HT1080 (cell line): ENCODE results near the gene SCTR. TPM values are rescaled to one million over a fixed set of nuclear protein-coding genes. Genes with fewer than 3 reads are reported as not detected.

ENCODE experiments used
- DNase-seq: peaks from one replicate; pipeline ENCODE4 v3.0.0-alpha.2; 2015; ENCODE audit warnings: low read depth
- total RNA-seq: library from RNA; depleted of rRNA; stranded (reverse); fragments of >200 nt; shearing (Covaris generic); gene quantifications from 2 replicates; pipeline ENCODE4 v1.2.3, GENCODE V29; 2014

SCTR gene
- total RNA-seq, 1 experiment from 2014 or later = not detected

DNA sequence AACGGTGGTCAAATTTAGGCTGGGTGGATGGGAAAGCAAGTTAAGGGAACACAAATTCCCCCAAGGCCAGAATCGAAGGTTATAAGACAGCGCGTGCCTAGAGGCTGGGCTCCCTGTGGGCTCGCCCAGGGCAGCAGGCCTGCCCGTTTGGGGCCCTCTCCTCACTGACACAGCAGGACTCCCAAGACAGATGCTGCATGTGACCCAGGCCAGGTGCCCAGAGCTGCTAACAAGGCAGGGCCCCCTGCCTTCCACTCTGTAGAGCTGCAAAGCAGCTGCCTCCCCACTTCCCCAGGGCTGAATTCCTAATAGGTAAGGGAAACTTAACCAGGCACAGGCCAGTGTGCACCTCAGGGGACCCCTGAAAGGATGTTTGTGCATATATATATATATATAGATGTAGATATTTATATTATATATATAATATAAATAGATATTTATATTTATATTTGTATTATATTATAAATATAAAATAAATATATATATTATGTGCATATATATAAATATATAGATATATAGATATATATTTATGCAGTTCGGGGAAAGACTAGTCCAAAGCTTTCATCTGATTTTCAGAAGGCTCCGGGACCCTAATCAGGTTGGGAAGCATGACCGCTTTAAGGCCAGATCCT lies 48.9 kb downstream of the SCTR start:
- DNase-seq = no peak

DNA sequence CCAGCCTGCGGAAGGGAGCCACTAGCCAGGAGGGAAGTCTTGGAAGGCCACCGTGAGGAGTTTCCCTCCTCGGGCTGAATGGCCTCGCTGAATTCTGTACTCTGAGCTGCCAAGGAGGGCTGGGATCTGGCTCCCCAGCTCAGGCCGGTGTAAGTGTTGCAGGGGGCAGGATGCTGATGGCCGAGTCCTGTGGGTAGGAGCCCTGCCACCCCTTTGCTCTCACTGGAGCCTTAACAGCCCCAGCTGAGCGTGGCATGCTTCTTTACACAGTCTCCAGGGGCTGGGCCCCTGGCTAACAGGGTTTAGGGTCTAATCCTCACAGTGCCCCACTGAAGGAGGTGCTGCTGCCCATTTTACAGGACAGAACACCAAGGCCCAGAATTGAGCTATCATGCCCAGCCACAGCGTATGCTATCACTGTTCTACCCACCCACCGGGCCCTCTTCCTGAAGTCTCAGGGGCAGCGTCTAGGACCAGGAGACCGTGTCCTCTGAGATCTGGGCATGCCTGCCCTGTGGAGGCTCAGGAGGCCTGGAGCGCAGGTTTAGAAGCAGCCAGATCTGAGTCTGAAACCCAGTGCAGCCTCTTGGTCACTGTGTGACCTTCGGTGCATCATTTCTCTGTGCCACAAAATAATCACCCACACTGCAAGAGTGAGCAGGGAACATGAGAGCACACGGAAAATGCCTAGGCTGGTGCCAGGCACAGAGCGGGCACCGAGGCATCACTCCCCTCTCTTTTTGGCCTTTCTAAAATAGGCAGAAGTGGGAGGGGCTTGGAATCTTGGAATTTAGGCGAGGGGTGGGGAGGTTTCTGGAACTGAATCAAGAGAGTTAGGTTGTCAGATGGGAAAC lies 49.7 kb downstream of the SCTR start:
- no peak for DNase-seq

DNA sequence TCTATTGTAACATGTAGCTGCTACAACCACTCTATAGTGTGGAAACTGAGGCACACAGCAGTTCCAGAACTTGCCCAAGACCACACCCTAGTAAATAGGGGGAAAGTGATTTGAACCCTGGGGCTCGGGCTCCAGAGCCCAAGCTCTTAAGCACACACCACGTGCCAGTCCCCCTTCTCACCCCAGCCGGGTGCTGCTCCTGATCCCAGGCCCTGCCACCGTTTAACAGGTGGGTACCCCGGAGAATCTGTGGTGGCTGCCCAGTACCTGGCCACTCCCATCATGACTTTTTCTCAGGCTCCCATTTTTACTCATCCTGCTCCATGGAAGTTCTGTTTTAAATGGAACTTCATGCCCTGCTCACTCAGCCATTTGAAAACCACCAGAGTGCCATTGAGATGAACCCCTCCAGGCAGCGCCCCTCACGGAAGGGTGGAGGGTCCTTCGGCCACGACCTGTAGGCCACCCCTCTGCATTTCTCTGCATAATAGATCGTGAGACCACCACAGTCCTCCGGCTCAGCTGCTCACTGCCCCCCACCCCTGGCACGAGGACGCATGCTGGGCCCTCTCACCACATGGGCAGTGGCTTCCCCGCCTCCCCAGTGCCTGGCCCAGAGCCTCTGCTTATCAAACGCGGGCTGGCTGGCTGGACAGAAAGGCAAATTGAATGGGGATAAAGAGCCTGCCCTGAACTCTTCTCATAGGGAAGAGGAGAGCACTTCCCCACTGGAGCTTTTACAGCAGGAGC lies 50.5 kb downstream of the SCTR start:
- DNase-seq = no peak

DNA sequence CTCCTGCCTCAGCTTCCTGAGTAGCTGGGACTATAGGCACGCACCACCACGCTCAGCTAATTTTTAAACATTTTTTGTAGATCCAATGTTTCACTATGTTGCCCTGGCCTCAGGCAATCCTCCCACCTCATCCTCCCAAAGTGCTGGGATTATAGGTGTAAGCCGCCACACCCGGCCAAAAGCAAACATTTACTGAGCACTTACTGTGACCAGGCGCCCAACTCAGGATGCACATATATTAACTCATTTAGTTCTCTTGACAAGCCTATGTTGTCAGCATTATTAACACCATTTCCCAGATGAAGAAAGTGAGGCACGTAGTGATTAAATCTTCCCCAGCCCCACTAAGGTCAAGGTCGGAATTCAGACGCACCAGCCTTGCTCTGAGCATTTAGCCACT lies 51.5 kb downstream of the SCTR start:
- no peak for DNase-seq

DNA sequence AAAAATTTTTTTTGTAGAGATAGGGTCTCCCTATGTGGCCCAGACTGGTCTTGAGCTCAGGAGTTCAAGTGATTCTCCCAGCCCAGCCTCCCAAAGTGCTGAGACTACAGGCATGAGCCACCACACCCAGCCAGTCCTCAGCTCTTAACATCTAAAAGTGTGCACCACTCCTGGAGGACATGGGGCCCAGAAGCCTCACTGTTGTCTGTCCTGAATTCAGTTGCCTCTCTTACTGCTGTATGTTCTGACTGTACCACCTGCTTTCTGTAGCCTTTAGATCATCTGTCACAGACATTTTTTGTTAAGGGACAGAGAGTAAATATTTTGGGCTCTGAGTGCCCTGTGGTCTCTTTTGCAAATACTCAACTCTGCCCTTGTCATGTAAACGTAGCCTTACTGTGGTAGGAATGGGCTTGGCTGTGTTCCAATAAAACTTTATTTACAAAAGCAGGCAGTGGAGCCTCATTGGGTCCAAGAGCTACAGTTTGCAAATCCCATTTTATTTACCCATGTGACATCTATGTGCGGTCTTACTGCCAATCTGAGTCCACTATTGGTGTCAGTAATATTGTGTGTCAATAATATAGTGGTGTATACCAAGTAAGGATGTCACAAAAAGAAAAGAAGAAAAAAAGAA lies 54.5 kb downstream of the SCTR start:
- no peak for DNase-seq

DNA sequence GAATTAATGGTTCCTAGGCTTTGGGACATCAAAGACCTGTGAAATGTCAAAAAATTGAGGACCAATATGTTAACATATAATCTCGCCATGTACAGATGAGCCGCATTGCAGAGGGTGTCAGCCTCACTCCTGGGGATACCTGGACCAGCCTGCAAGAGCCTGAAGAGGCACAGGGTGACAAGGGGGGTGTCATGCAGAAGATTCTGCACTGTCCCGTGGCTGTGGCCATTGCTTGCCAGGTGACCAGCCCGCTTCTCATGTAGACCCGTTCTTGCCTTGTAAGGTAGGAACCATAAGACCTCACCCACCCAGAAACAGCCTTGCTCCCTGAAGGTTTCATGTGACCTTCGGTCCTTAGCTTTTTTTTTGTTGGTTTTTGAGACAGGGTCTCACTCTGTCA lies 55.2 kb downstream of the SCTR start:
- no peak for DNase-seq

DNA sequence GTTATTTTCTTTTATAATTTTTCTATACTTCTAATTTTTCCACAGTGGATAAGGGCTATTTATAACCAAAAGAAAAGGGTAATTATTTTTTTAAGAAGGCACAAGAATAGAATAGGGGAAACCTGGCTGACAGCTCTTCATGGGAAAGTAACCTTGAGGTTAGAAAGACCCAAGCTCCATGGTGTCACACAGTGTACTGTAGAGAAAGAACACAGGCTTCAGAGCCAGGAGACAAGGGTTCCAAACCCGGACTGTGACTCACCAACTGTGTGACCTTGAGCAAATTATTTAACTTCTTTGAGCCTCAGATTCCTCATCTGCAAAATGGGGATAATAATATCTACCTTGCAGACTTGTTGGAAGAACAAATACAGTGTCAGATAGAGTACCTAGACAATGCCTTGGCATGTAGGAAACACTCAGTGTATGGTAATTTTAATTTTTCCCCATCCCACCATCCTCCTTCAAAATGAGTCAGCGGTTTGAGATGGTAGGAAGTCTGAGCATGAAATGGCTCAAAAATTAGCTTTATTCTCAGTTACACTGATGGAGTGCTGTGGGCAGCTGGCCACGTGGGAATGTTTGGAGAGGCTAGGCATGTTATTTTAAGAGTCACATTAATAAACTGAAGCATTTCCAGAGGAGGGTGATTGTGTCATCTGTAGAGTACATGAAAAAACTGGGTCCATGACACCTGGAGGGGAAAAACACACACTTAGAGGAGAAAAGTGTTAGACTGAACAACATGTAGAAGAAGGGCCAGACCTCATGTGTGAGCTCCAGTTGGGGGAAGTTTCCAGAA lies 55.9 kb downstream of the SCTR start:
- peak; percentile 18 for DNase-seq

DNA sequence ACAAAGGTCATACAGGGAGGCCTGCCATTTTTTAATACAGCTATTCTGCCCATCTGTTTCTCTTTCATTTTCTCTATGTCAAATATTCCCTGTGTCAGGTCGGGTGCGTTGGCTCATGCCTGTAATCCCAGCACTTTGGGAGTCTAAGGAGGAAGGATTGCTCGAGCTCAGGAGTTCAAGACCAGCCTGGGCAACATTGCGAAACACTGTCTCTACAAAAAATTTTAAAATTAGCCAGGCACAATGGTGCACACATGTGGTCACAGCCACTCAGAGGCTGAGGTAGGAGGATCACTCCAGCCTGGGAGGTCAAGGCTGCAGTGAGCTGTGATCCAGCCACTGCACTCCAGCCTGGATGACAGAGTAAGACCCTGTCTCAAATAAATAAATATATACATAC lies 57.9 kb downstream of the SCTR start:
- DNase-seq = no peak

DNA sequence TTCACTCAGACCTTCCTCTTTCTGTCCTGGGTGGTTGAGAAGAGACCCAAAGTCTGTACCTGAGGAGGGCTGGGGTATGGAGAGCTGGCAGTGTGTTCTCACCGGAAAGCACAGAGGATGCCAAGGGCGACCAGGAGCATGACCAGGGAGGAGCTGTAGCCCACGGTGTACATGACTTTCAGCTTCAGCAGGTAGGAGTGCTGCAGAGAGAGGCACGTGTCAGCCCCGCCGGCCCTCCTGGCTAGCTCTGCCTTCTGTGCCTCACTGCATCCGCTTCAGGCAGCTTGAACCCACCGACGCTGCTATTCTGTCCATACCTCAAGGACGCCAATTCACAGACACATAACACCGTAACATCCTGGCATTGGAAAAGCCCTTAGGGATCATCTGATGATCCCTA lies 58.6 kb downstream of the SCTR start:
- no peak for DNase-seq

DNA sequence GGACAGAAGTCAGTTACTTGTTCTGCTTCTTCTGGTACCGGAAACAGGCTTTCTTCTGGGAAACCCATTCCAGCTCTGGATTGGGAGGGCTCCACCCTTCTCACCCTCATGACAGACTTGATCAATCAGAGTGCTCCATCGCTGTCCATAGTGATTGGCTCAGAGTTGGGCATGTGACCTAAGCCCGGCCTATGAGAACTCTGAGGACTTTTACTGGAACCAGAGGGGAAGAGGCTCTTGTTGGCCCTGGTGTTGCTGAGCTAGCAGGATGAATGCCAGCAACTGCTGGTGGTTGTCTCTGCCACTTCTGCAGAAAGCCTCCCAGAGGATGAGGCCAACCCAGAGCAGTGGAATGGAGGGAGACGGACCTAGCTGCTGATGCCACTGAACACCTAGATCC lies 59.3 kb downstream of the SCTR start:
- DNase-seq = peak; percentile 6

DNA sequence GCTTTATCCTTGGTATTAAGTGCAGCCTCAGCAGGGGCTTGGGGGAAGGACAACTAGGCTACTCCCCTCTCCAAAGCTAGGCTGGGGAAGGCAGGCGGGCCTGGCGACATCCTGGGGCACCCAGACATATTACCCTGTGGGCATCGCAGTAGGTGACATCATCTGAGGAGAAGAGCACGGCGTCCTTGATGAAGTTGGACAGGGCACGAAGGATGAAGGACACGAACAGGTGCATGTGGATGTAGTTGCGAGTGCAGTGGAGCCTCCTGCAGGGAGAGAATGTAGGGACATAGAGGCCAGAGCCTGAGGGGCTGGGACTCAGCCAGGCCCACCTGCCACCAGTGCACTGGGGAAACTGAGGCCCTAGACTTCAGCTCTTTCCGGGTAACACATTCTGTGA lies 60.3 kb downstream of the SCTR start:
- no peak for DNase-seq

DNA sequence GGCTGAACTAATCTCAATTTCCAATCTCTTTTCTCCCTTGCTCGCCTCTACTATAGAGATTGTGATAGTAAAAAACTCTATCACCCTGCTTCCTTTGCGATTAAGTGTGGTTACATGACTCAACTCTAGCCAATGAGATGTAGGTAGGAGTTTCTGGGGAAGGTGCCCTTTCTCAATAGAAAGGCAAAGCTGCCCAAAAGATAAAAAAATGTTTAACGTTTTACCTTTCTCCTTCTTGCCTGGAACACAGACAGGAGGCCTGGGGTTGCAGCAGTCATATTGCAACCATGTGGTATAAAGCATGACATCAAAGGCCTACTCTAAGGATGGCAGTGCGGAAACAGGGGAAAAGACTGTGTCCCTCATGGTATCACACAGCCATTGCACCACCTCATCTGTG lies 61.1 kb downstream of the SCTR start:
- no peak for DNase-seq

DNA sequence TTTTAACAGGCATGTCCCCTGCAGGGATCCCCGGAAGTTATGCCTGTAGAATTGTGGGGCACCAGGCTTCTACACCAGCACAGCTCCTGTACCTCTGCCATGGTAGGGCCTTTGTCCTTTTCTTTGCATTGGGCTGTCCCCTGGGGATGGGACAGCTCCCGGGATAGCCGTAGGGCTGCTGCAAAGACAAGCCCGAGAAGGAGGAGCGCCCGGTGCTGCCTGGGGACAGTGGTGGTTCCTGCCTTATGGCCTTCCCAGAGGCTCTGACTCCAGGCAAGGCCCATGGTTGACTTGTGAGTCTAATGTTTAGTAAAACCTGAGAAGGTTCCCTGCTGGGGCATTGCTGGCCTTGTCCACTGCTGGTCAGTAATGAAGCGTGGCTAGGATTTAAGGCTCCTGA lies 61.7 kb downstream of the SCTR start:
- DNase-seq = no peak

DNA sequence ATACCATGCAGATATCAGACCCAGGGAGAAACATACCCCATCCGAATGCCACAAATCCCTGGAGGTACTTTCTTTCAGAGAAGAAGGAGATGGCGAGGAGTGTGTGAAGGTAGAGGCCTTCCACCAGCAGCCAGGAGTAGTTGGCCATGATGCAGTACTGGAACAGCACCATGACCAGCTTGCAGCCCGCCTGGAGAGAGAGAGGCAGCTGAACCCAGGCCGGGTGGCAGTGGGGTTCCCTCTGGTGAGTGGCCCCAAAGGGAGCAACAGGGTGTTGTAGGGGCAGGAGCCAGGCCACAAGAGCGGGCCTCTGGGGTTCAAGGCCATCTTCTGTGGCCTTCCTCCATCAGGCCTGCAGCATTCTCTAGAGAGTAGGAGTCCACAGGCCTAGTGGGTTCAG lies 62.5 kb downstream of the SCTR start:
- no peak for DNase-seq

DNA sequence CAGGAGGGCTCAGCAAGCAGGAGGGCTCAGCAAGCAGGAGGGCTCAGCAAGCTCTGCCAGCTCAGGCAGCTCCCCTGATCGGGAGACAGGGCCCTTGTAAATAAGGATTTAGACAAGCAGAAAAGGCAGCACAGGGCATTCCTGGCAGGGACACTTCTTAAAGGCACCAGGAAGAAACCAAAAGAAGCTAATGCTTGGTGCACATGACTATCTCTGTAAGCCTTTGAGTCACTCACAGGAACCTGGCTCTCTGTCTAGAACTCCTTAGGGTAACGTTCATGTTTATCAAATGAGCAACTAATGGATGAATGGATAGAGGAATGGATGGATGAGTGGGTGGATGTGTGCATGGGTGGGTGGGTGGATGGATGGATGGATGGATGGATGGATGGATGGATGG lies 64.2 kb downstream of the SCTR start:
- DNase-seq = no peak

DNA sequence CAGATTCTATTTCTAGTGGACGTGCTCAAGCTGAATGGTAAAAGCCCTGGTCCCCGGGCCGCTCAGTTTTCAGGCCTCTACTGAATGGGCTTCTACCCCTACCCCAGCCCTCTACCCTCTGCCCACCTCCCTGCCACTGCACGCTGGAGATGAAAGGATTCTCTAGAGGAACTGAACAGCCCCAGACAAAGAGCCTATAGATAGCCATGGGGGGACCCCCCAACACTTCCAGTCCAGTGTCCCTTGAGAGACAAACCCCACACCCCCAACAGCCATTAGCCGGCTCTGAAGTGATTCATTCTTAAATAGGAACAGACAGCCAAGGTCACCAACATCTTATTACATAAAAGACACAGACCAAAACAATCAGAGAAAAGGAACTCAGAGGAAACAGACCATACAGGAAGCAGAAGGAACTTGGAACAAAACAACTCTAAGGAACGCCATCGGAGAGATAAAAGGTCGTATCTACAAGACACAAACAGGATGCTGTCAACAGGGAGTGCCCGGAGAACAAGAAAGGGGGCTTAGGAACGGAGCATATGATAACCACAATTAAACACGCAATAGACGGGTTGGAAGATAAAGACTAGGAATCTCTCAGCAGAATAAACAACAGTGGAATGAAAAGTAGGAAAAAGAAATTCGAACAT lies 69.1 kb downstream of the SCTR start:
- DNase-seq = no peak

DNA sequence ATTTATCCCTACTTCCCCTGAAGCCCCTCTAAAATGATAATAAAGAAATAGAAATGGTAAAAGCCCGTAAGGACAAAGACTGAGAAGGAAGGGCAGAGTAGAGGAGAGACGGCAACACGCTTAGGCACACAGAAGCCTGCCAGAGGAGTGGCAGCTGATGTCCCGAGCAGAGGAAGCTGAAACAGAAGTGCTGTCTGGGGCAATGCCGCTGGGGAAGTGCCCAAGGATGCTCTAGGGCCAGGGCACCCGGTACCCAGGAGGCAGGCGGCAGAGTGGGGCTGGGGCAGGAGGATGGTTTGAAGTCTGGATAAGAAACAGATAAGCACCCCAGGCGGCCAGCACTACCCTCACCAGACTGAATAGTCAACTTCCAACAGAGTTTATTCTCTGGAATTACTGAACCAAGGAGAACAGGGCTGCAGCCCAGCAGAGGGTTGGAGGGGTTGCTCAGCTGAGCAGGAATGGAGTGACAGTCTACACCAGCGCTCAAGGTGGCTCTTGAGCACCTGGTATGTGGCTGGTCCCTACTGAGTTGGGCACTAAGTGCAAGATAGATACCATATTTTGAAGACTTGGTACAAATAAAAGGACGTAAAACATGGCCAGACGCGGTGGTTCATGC lies 70.2 kb downstream of the SCTR start:
- DNase-seq = no peak

DNA sequence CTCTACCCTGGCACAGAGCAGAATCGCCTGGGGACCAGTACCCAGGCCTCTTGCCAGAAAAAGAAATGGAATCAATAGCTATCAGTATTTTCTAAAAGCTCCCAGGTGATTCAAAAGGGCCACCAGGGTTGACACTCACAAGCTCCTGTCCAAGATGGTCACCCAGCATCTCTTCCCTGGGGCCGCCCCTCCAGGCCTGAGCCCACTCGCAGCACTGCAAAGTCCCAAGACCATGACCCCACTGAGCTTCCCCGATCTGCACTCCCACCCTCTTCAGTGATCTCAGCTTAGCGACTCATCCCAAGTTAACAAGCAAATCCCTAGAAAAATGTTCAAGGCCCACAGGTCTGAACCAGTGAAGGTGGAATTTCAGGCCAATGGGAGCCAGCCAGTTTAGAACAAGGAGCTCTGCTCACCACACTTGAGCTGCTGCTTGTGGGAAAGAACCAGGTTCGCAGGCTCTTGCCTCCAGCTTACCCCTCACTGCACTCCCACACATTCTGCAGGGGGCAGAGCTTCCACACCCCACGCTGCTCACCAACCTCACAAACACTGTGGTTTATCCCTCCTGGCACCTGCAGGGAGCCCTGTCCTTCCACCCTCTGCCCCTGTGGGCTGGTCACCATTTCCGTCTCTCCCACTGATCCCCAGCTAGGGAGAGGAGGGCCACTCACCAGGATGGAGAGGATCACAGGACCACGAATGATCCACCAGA lies 72.8 kb downstream of the SCTR start:
- DNase-seq = no peak

DNA sequence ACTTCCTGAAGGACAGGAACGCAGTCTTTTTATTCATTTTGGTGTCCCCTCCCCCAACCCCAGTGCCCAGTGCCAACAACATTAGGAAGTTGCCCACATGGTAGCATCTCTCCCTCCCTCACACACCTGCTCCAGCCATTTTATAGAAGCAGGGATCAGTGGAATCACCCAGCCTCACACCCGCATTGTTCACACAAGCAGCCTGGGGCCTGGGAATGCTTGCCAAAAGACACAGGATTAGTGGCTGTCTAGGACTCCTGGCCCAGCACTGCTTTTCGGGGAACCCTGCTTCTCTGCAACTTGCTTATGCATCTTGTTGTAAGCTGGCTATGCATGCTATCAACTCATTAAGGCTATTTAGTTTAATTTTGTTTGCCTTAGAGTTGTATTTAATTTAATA lies 74.8 kb downstream of the SCTR start:
- no peak for DNase-seq
